Stimulated activated CD4-positive, alpha-beta T cell treated with anti-CD3 and anti-CD28 coated beads, Interleukin-1b, Interleukin-23, amount 100 ng/mL, for 1 hour (primary cell): ENCODE data around the gene AAGAB.

ENCODE experiments used
- DNase-seq, 2 donors: peaks; one replicate each; pipeline ENCODE4 v3.0.0-alpha.2; 2020; ENCODE audit warnings: low read depth in 2 of 2

The AAGAB gene

GRCh38 chr15:67188551-67189218 lies 65.8 kb downstream of the AAGAB start:
- no peak for DNase-seq

- DNase-seq, result no peak
Observed at GRCh38 chr15:67187351-67187854, 67.1 kb downstream of the AAGAB start.

GRCh38 chr15:67186688-67187087 lies 67.8 kb downstream of the AAGAB start:
- no peak for DNase-seq

- no peak for DNase-seq
Observed at GRCh38 chr15:67186226-67186649, 68.2 kb downstream of the AAGAB start.

- no peak for DNase-seq
Observed at GRCh38 chr15:67185621-67186225, 68.7 kb downstream of the AAGAB start.

GRCh38 chr15:67185051-67185450 lies 69.4 kb downstream of the AAGAB start:
- no peak for DNase-seq

GRCh38 chr15:67184208-67184925 lies 70.1 kb downstream of the AAGAB start:
- DNase-seq, result no peak

- DNase-seq, result no peak
Observed at GRCh38 chr15:67183443-67184169, 70.9 kb downstream of the AAGAB start.

- DNase-seq, result no peak
Observed at GRCh38 chr15:67181221-67181639, 73.2 kb downstream of the AAGAB start.

- no peak for DNase-seq
Observed at GRCh38 chr15:67180514-67181191, 73.8 kb downstream of the AAGAB start.

GRCh38 chr15:67180035-67180434 lies 74.4 kb downstream of the AAGAB start:
- no peak for DNase-seq

- DNase-seq, result no peak
Observed at GRCh38 chr15:67179411-67179995, 75.0 kb downstream of the AAGAB start.

- no peak for DNase-seq
Observed at GRCh38 chr15:67178569-67179210, 75.8 kb downstream of the AAGAB start.

- DNase-seq, result no peak
Observed at GRCh38 chr15:67177752-67178151, 76.7 kb downstream of the AAGAB start.

- no peak for DNase-seq
Observed at GRCh38 chr15:67176195-67176971, 78.1 kb downstream of the AAGAB start.

- no peak for DNase-seq
Observed at GRCh38 chr15:67175643-67176071, 78.8 kb downstream of the AAGAB start.

GRCh38 chr15:67174864-67175573 lies 79.4 kb downstream of the AAGAB start:
- DNase-seq, result no peak

GRCh38 chr15:67174446-67174845 lies 80.0 kb downstream of the AAGAB start:
- DNase-seq, result no peak

- DNase-seq, result no peak
Observed at GRCh38 chr15:67173786-67174185, 80.7 kb downstream of the AAGAB start.
